CD1c-positive myeloid dendritic cell (primary cell): ENCODE results near the gene TEN1.
A peak's percentile ranks its signal among the peaks of the same experiment; 100 is the strongest.

ENCODE experiments used
- DNase-seq: peaks from one replicate; pipeline ENCODE4 v3.0.0-alpha.2; 2016; ENCODE audit errors: extremely low spot score

TEN1 gene

DNA sequence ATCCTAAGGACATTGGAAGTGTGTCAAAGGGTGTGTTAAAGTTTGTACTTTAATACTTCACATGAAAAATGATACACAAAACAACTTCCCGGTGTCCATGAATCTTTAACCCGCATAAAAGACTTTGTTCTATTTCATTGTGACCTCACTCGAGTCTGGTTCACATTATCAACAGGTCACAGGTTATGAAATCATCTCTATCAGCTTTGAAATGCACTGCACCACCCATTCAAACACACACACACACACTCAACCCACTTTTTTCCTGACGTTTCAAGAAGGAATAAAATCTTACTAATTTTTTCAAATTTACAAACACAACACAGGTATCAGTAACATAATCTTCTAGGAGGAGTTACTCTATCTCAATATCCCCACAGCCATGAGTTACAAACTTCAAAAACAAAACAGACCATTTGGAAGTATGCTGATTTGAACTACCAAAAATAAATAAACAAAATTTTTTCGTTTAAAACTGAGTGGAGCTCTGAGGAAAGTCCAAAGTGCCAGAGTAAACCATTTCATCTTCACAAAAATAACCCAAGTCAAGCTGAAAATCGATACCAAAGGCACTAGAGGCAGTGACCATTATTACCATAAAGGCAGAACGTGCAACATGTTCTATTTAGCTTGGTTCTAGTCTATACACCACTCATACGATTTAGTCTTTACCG is 2.7 kb upstream of the TEN1 start:
- no peak for DNase-seq

DNA sequence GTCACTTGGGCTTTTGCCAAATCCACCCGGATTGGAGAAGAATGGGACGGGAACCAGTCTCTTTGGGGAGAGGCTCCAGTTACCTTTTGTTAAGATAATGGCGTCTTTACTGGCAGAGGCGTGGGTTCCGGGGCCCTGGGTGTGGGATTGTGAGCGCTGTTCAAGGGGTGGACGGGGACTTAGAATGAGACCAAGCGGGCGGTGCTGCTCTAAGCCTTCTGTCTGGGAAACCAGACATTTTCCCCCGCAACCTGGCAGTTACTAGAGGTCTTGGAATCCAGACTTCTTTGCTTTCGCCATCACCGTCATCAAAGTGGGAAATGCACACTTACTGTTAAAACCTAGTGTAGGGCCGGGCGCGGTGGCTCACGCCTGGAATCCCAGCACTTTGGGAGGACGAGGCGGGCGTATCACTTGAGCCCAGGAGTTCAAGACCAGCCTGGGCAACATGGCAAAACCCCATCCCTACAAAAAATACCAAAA is 706 bp downstream of the TEN1 start:
- DNase-seq = no peak

DNA sequence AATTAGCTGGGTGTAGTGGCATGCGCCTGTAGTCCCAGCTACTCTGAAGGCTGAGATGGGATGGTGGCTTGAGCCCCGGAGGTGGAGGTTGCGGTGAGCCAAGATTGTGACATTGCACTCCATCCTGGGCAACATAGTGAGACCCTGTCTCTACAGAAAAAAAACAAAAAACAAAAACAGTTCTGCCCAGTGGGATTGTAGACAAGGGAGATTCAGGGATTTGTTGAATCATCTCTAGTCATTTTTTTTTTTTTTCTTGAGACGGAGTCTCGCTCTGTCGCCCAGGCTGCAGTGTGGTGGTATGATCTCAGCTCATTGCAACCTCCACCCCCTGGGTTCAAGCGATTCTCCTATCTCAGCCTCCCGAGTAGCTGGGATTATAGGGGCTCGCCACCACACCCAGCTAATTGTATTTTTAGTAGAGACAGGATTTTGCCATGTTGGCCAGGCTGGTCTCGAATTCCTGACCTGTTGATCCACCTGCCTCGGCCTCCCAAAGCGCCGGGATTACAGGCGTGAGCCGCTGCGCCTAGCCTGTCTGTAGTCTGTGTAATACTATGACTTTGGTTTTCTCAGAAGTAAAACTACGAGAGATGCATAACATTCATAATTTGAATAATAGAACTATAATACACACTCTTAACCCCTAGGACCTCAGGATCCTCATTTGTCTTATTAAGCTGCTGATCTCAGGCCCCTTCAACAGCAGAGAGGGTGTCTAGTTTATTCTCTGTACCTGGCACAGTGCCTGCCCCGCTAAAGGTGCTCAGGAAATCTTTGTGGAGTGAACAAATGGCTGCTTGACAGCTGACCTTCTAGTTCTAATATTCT is 1.4 kb downstream of the TEN1 start:
- no peak for DNase-seq

DNA sequence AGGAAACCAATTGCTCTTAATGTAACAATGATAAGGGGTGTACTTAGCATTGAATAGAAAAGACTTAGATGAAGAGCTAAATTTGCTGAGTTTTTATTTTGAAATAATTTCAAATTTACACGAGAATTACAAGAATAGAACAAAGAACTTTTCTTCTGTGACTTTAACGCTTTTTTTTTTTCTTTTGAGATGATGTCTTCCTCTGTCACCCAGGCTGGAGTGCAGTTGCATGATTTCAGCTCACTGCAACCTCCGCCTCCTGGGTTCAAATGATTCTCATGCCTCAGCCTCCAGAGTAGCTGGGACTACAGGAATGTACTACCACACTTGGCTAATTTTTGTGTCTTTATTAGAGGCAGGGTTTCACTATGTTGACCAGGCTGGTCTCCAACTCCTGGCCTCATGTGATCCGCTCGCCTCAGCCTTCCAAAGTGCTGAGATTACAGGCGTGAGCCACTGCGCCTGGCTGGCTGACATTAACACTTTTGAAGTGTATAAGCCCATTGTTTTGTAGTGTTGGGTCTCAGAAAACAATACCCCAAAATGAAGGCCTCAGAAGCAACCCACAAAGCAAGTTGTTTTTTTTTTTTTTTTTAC is 2.1 kb downstream of the TEN1 start:
- DNase-seq = no peak

DNA sequence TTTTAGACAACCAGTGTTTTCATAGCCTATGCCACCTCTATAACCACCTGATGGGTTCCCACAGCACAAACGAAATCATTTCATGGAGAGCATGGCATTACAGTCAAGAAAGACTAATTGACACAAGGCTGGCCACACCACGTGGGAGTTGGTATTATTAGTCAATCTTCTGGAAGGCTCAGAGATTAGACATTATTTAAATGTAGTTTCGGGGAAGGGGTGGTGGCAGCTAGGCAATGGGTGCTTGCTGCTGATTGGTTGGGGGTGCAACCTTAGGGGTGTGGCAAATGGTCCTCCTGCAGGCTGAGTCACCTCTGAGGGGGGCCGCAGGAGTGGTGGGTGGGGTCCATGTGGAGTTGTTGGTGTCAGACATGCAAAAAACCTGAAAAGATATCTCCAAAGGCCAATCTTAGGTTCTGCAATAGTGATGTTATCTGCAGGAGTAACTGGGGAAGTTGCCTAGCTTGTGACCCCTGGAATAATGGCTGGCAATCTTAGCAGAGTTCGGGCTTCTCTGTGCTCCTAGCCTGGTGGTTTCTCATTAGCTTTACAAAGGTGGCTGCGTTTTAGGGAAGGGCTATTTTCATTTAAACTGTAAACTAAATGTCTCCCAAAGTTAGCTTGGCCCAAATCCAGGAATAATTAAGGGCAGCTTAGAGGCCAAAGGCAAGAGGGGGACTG is 4.6 kb downstream of the TEN1 start:
- peak; percentile 42 for DNase-seq

DNA sequence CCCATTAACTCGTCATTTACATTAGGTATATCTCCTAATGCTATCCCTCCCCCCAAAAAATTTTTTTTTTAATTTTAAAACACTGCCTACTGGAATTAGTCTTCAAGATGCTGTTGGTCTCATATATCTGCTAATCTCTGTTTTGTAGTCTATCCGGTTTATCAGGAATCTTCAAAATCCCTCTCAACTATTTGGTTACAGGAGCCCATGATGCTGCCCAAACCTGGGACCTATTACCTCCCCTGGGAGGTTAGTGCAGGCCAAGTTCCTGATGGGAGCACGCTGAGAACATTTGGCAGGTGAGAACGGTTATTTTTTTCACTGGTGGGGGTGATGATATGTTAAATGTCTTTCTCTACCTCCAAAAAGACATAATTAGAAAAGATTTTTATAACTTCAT is 6.9 kb downstream of the TEN1 start:
- no peak for DNase-seq

DNA sequence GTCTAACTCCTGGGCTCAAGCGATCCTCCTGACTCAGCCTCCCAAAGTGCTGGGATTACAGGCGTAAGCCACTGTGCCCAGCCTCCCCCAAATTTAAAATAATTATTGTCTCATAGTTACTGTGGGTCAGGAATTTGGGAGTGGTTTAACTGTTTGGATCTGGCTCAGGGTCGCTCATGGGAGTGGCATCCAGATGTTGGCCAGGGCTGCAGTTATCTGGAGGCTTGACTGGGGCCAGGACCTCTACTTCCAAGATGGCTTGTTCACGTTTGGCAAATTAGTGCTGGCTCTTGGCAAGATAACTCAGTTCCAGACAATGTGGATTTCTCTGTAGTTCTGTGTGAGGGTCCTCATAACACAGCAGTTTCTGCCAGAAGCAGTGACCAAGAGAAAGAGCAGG is 8.0 kb downstream of the TEN1 start:
- DNase-seq = no peak

DNA sequence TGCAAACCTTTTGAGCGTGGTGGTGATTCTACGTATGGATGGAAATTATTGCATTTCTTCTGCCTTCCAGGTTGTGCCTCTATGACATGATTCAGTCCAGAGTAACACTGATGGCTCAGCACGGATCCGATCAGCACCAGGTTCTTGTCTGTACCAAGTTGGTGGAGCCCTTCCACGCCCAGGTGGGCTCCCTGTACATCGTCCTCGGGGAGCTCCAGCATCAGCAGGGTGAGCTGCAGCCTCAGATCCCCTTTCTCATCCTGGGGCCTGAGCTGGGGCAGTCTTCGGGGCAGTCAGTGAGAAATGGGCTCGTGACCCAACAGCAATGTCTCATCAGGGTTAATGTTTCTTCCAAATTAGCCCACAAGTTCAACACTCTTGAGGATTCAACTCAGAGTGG is 12.4 kb downstream of the TEN1 start:
- DNase-seq = no peak

DNA sequence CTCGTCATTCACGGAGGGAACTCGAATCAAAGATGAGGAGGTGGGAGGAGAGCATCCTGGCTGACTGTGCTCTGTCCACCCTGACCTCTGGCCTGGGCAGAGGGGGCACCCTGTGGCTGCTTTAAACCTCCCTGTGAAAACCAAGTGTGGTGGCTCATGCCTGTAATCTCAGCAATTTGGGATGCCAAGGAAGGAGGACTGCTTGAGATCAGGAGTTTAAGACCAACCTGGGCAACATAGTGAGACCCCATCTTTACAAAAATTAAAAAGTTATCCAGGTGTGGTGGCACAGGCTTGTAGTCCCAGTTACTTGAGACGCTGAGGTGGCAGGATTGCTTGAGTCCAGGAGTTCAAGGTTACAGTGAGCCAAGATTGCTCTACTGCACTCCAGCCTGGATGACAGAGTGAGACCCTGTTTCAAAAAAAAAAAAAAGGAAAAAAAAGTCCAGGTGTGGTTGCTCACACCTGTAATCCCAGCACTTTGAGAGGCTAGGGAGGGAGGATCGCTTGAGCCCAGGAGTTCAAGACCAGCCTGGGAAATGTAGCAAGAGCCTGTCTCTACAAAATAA is 15.8 kb downstream of the TEN1 start:
- DNase-seq = no peak

DNA sequence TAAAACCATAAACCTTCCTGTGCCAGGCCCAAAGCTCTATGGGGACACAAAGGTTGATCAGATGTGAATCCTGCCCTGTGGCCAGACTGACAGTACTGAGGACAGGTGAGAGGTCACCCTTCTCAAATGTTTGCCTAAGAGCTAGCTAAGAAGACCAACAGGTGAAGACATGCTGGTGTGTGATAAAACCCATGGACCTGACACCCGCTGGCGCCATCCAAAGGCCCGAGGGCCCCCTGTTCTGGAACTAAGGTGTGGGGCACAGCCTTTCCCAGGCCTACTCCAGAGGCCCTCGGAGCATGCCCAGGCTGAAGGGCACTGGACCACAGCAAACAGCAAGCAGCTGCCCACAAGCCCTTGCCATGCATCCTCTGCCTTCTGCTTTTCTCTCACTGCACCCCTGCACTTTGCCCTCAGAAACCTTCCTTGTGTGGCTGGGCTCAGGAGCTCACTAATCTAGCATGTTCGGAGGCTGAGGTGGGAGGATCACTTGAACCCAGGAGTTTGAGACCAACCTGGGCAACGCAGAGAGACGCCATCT is 16.4 kb downstream of the TEN1 start:
- no peak for DNase-seq

DNA sequence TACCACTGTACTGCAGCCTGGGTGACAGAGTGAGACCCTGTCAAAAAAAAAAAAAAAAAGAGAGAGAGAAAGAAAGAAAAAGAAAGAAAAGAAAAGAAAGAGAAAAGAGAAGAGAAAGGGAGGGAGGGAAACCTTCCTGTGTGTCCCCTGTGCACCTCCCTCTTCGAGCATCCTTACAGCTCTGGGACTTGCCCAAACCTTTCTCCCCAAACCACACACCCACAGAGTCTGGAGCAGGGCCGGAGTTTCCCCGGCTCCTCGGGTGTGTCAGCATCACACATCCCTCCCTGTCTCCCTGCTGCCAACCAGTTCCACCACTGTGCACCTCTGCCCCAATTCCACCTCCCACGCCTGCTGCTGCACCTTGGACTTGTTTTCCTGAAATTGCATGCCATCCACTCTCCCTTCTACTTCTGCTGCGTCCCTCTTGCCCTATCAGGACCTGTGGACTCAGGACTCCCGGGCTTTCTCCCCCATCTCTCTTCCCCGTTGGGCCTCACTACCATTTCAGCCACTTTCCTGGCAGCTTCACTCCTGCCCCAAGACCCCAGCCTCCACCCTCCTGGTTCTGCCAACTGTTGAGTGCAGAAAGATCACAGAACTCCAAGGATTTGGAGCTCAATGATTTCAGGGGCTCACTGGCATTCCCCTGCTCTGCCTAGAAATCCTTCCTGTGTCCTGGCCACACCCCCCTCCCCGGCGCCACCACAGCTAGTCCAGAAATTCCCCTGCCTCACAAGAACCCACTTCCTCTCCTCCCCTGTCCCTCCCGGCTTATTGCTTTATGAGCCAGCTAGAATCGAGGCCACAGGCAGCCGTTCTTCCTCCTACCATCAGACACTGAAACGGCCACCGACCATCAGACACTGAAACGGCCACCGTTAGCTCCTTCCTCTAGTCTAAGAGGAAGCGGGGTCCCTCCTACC is 17.9 kb downstream of the TEN1 start:
- DNase-seq = peak; percentile 85

DNA sequence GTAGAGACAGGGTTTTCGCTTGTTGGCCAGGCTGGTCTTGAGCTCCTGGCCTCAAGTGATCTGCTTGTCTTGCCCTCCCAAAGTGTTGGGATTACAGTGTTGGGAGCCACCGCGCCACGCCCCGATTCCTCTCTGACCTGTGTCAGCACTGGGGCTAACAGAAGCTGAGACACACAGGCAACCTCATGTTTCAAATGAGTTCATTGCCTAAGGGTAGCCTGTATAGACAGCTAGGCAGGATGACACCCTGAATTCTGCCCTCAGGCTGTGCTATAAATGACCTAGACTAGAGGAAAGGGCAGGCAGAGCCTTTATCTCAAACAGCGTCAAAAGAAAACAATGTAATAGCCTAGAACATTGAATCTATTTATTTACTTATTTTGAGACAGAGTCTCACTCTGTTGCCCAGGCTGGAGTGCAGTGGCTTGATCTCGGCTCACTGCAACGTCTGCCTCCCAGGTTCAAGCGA is 19.3 kb downstream of the TEN1 start:
- no peak for DNase-seq

DNA sequence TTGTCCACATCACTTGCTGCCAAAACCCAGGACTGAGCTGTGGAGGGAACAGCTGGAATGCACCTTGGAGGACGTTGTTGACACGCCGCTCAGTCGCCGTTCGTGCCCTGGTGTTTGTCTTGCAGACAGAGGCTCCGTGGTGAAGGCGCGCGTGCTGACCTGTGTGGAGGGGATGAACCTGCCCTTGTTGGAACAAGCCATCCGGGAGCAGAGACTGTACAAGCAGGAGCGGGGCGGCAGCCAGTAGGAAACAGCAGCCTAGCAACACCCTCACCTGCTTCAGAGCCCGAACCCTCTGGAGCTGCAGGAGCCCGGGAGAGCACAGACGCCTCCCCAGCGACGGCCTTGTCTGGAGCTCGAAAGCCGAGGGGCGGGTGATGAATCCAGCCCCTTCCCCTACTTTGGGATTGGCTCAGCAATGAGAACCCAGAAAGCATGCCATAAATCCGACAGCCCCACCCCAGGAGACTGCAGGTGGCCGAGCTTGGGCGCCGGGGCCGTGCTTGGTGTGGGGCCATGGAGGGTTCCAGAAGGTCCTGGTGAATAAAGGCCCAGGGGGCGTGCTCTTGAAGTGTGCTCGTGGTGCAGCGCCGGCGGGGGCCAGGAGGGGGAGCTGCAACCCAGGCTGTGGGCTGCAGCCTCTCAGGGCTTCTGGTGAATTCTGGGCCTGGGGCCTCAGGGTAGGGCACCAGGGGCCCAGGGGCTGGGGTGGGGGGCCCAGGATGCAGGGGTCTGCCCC is 21.1 kb downstream of the TEN1 start:
- DNase-seq = peak; percentile 65

DNA sequence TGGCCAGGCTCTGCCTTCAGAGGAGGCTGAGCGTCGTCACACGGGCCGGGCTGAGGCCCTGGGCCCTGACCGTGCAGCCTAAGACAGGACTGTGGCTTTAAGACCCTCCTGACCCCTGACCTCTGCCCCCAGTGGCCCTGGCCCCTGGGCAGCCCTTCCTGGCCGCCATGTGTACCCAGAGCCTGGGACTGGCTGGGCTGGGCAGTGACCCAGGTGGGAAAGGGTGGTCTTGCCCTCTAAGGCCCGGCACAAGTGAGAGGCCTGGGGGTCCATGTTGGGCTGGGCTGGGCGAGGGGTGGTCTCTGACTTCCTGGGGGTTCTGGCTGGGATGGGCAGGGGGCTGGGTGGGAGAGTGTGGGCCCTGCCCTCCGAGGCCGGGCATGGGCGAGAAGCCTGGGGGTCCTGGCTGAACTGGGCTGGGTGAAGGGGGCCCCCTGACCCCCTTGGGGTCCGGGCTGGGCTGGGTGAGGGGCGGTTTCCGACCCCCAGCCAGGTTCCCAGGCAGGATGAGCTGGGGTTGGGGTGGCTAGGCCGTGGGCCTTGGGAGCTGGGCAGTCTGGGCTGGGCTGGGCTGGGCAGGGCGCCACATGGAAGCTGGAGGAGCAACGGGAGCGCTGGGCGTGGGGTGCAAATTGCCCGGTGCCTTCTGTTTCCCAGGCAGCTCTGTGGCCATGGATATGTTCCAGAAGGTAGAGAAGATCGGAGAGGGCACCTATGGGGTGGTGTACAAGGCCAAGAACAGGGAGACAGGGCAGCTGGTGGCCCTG is 21.9 kb downstream of the TEN1 start, which contains the start of gene CDK3:
Gene CDK3 (plus strand): TSS at position 101 of the 767 bp plus-strand sequence. CDS start 571 bp downstream, at position 672.
- DNase-seq = no peak

DNA sequence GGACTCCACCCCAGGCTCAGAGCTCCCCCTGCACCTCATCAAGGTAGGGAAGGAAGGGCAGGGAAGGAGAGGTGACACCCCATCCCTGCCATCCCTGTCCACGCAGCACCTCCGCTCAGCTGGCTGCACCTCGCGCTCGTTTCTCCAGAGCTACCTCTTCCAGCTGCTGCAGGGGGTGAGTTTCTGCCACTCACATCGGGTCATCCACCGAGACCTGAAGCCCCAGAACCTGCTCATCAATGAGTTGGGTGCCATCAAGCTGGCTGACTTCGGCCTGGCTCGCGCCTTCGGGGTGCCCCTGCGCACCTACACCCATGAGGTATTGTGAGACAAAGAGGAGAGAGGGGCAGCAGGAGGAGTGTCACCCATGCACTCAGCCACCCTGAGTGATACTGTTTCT is 23.1 kb downstream of the TEN1 start:
- no peak for DNase-seq

DNA sequence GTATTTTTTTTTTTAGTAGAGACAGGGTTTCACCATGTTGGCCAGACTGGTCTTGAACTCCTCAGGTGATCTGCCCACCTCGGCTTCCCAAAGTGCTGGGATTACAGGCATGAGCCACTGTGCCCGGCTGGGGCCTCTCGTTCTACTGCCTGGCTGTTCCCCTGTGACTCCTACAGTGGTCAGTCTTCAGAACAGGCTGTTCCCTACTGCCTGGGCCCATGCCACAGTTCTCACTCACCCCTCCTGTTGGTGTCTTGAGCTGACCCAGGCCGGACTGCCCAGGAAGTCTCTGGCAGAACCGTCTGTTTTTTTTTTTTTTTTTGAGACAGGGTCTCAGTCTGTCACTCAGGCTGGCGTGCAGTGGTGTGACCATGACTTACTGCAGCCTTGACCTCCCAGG is 24.9 kb downstream of the TEN1 start:
- DNase-seq = no peak

DNA sequence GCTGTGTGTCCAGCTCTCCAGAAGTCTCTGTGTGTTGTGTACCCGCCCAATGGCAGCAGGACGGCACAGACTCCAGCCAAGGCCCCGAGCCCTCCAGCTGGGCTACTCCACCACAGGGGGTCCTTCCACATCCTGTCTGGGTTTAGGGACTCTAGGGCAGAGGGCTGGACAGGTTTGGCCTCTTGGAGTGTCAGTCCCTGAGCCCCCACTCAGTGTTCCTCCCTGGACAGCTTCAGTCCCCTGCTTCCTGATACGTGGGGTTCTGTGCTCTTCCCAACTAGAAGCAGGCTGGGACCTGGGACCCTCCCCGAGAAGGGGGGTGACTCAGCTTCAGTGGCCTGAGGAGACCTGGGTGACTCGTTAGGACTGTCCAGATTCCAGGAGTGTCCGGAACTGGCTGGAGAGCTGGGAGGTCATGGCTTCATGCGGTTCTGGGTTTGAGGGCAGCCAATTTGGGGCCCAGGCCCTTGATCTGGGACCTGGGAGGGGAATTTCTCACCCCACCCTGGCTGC is 25.8 kb downstream of the TEN1 start:
- no peak for DNase-seq
